ENCODE results near the gene ACSS2.

ACSS2 gene

GRCh38 chr20:34927736-34928135, 51.3 kb downstream of the ACSS2 start:
- Histone ChIP-seq H3K4me3 (replicated peaks; ENCODE audit: insufficient read depth, low read length) (no peak overlapping the region), H3K27ac (replicated peaks) (no peak overlapping the region), H3K27me3 (ENCODE audit: insufficient read depth, poor library complexity, severe bottlenecking) (no peaks in the 10 kb centered on the region)
- DNase-seq (ENCODE audit: low read depth in 1 of 2, low spot score in 1 of 2): no peak
- no peak for TF ChIP-seq CTCF (IDR thresholded peaks at IDR 0.05; ENCODE audit: insufficient read depth, low read length)
- TF ChIP-seq SPI1 (IDR thresholded peaks at IDR 0.05; ENCODE audit: borderline replicate concordance, low read depth): no peak
- no peak for TF ChIP-seq POLR2AphosphoS5 (IDR thresholded peaks at IDR 0.05; ENCODE audit: low read depth)
- no peak for TF ChIP-seq REST (IDR thresholded peaks at IDR 0.05; ENCODE audit: insufficient replicate concordance, low read depth)
- TF ChIP-seq GABPA (IDR thresholded peaks at IDR 0.05; ENCODE audit: low read depth): no peak

GRCh38 chr20:34928411-34928810, 52.0 kb downstream of the ACSS2 start:
- Histone ChIP-seq H3K4me3 (replicated peaks; ENCODE audit: insufficient read depth, low read length) (no peak overlapping the region), H3K27me3 (ENCODE audit: insufficient read depth, poor library complexity, severe bottlenecking) (no peaks in the 10 kb centered on the region), H3K27ac (replicated peaks) (no peak overlapping the region)
- no peak for DNase-seq (ENCODE audit: low read depth in 1 of 2, low spot score in 1 of 2)
- no peak for TF ChIP-seq REST (IDR thresholded peaks at IDR 0.05; ENCODE audit: insufficient replicate concordance, low read depth)
- TF ChIP-seq GABPA (IDR thresholded peaks at IDR 0.05; ENCODE audit: low read depth): no peak
- TF ChIP-seq POLR2AphosphoS5 (IDR thresholded peaks at IDR 0.05; ENCODE audit: low read depth): no peak
- TF ChIP-seq SPI1 (IDR thresholded peaks at IDR 0.05; ENCODE audit: borderline replicate concordance, low read depth): no peak
- TF ChIP-seq CTCF (IDR thresholded peaks at IDR 0.05; ENCODE audit: insufficient read depth, low read length): no peak

GRCh38 chr20:34931771-34932170, 55.4 kb downstream of the ACSS2 start:
- Histone ChIP-seq H3K27me3 (ENCODE audit: insufficient read depth, poor library complexity, severe bottlenecking) (no peaks in the 10 kb centered on the region), H3K4me3 (replicated peaks; ENCODE audit: insufficient read depth, low read length) (no peak overlapping the region), H3K27ac (replicated peaks) (no peak overlapping the region)
- no peak for DNase-seq (ENCODE audit: low read depth in 1 of 2, low spot score in 1 of 2)
- TF ChIP-seq REST (IDR thresholded peaks at IDR 0.05; ENCODE audit: insufficient replicate concordance, low read depth): no peak
- no peak for TF ChIP-seq GABPA (IDR thresholded peaks at IDR 0.05; ENCODE audit: low read depth)
- TF ChIP-seq CTCF (IDR thresholded peaks at IDR 0.05; ENCODE audit: insufficient read depth, low read length): no peak
- TF ChIP-seq POLR2AphosphoS5 (IDR thresholded peaks at IDR 0.05; ENCODE audit: low read depth): no peak
- no peak for TF ChIP-seq SPI1 (IDR thresholded peaks at IDR 0.05; ENCODE audit: borderline replicate concordance, low read depth)
